HCT116 (cell line): ENCODE results near the gene PINK1. TPM values are rescaled to one million over a fixed set of nuclear protein-coding genes. Genes with fewer than 3 reads are reported as not detected.

Experiments used
- ATAC-seq: fragments of 200-7000 bp; cut with Tn5 transposase; 2 replicates; pipeline ENCODE4 v1.9.1; 2020; ENCODE audit warnings: mild to moderate bottlenecking, moderate library complexity
- BruUV-seq: library from RNA; stranded (reverse); fragments of 400-500 nt; replicated peaks from 2 replicates; lab custom pipeline; 2021; lab: Mats Ljungman, UMichigan
- CTCF ChIA-PET: fragments of 300-600 bp; sonication (Branson Sonifier 250); formaldehyde crosslinking; loops from one replicate; lab custom pipeline; 2021; ENCODE audit warnings: antibody characterized with exemption; lab: Charles Lee
- POLR2A ChIA-PET: fragments of 300-600, 350-600 bp; sonication (Branson Sonifier 250); formaldehyde crosslinking; loops from one replicate; lab custom pipeline; 2021; ENCODE audit warnings: antibody characterized with exemption; lab: Charles Lee
- RAD21 ChIA-PET, 2 experiments: fragments of 300-600 bp; sonication (Branson Sonifier 250); formaldehyde crosslinking; loops; one replicate each; lab custom pipeline; 2023; ENCODE audit warnings: low total read pairs in 2 of 2; ENCODE audit not compliant: uncharacterized antibody in 2 of 2, unreplicated experiment in 2 of 2, low non-redundant PET in 1 of 2; lab: Charles Lee
- DNase-seq: peaks from one replicate; pipeline ENCODE4 v3.0.0-alpha.2; 2010; ENCODE audit warnings: low read depth, low spot score
- H2AFZ ChIP-seq: fragments of 200-600 bp; shearing (Covaris generic), sonication (generic); 2 replicates; pipeline ENCODE4 v1.6.1; 2017; ENCODE audit warnings: low read depth, mixed run types, mixed read lengths, antibody characterized with exemption, low read length; ENCODE audit not compliant: poor library complexity, severe bottlenecking
- H3K27ac ChIP-seq: 2 replicates; pipeline ENCODE4 v1.5.1; 2012; ENCODE audit warnings: low read depth, low read length
- H3K27me3 ChIP-seq: fragments of 200-600 bp; sonication (generic); 2 replicates; pipeline ENCODE4 v1.6.1; 2016; ENCODE audit warnings: mixed run types, low read length, mixed read lengths; ENCODE audit not compliant: insufficient read depth
- H3K36me3 ChIP-seq, 2 experiments: fragments of 200-500 bp in 1 of 2; fragments of 200-600 bp in 1 of 2; sonication (Bioruptor generic) in 1 of 2; sonication (generic) in 1 of 2; 2 replicates each; pipeline versions ENCODE4 v1.5.1 to v1.6.1; 2014 to 2016; ENCODE audit warnings: low read length in 2 of 2, inconsistent platforms in 1 of 2, mixed read lengths in 1 of 2, mixed run types in 1 of 2; ENCODE audit not compliant: insufficient read depth in 2 of 2, control insufficient read depth in 1 of 2
- H3K4me1 ChIP-seq, 2 experiments: fragments of 200-600 bp in 1 of 2; sonication (generic) in 1 of 2; 2 replicates each; pipeline versions ENCODE4 v1.5.1 to v1.6.1; 2012 to 2017; ENCODE audit warnings: low read length in 2 of 2, inconsistent platforms in 1 of 2, mild to moderate bottlenecking in 1 of 2, mixed read lengths in 1 of 2, mixed run types in 1 of 2, moderate library complexity in 1 of 2; ENCODE audit not compliant: insufficient read depth in 2 of 2, control insufficient read depth in 1 of 2
- H3K4me2 ChIP-seq: fragments of 200-600 bp; sonication (generic); 2 replicates; pipeline ENCODE4 v1.6.1; 2017; ENCODE audit warnings: mixed run types, low read length, mixed read lengths
- H3K4me3 ChIP-seq, 2 experiments: fragments of 200-600 bp in 1 of 2; sonication (generic) in 1 of 2; replicated peaks in 1 of 2; 2 replicates each; pipeline ENCODE4 v1.5.1; 2011 to 2016; ENCODE audit warnings: low read length in 2 of 2, control low read depth in 1 of 2, low read depth in 1 of 2, mild to moderate bottlenecking in 1 of 2, mixed read lengths in 1 of 2, mixed run types in 1 of 2
- H3K79me2 ChIP-seq: fragments of 200-600 bp; sonication (generic); 2 replicates; pipeline ENCODE4 v1.6.1; 2017; ENCODE audit warnings: mild to moderate bottlenecking, mixed run types, low read length, moderate library complexity, mixed read lengths; ENCODE audit not compliant: insufficient read depth
- H3K9ac ChIP-seq: fragments of 200-600 bp; sonication (generic); 2 replicates; pipeline ENCODE4 v1.6.1; 2016; ENCODE audit warnings: low read length, mixed read lengths
- H3K9me2 ChIP-seq: fragments of 200-600 bp; sonication (generic), shearing (Covaris generic); 2 replicates; pipeline ENCODE4 v1.6.1; 2017; ENCODE audit warnings: mixed run types, mild to moderate bottlenecking, moderate library complexity; ENCODE audit not compliant: insufficient read depth
- H3K9me3 ChIP-seq, 2 experiments: fragments of 200-500 bp in 1 of 2; fragments of 200-600 bp in 1 of 2; sonication (Bioruptor generic) in 1 of 2; sonication (generic) in 1 of 2; 2 replicates each; pipeline ENCODE4 v1.6.1; 2014 to 2017; ENCODE audit warnings: low read length in 2 of 2, mixed read lengths in 2 of 2, inconsistent platforms in 1 of 2, low read depth in 1 of 2, mild to moderate bottlenecking in 1 of 2, mixed run types in 1 of 2, moderate library complexity in 1 of 2; ENCODE audit not compliant: control insufficient read depth in 1 of 2, insufficient read depth in 1 of 2
- H4K20me1 ChIP-seq: fragments of 200-600 bp; sonication (generic), shearing (Covaris generic); 2 replicates; pipeline ENCODE4 v1.6.1; 2017; ENCODE audit warnings: mixed run types, mild to moderate bottlenecking, moderate library complexity; ENCODE audit not compliant: insufficient read depth
- CBX3 ChIP-seq: IDR thresholded peaks from 2 replicates; pipeline ENCODE4 v1.6.1; 2012; ENCODE audit warnings: low read depth
- CEBPB ChIP-seq: IDR thresholded peaks from 2 replicates; pipeline ENCODE4 v1.6.1; 2012; ENCODE audit warnings: low read depth
- ELF1 ChIP-seq: IDR thresholded peaks from 2 replicates; pipeline ENCODE4 v1.6.1; 2012; ENCODE audit warnings: low read depth, borderline replicate concordance
- EZH2 ChIP-seq: fragments of 200-600 bp; sonication (generic); IDR thresholded peaks from 2 replicates; pipeline ENCODE4 v1.6.1; 2017; ENCODE audit warnings: antibody characterized with exemption, mixed run types
- POLR2A ChIP-seq: IDR thresholded peaks from 2 replicates; pipeline ENCODE4 v1.7.0; 2011; ENCODE audit warnings: borderline replicate concordance; ENCODE audit not compliant: insufficient read depth, insufficient read length; ENCODE audit errors: extremely low read depth
- POLR2AphosphoS5 ChIP-seq: IDR thresholded peaks from 2 replicates; pipeline ENCODE4 v1.6.1; 2011; ENCODE audit warnings: mild to moderate bottlenecking, low read depth, low read length, moderate library complexity
- RAD21 ChIP-seq: IDR thresholded peaks from 2 replicates; pipeline ENCODE4 v1.6.1; 2012; ENCODE audit warnings: low read depth, mild to moderate bottlenecking
- REST ChIP-seq: IDR thresholded peaks from 2 replicates; pipeline ENCODE4 v1.6.1; 2012; ENCODE audit warnings: low read depth
- SIN3A ChIP-seq: IDR thresholded peaks from 2 replicates; pipeline ENCODE4 v1.6.1; 2012; ENCODE audit warnings: low read depth
- SP1 ChIP-seq: IDR thresholded peaks from 2 replicates; pipeline ENCODE4 v1.6.1; 2012; ENCODE audit warnings: low read depth
- SRF ChIP-seq: IDR thresholded peaks from 2 replicates; pipeline ENCODE4 v1.6.1; 2012; ENCODE audit warnings: low read depth
- TCF7L2 ChIP-seq: IDR thresholded peaks from 2 replicates; pipeline ENCODE4 v1.7.0; 2011; ENCODE audit warnings: borderline replicate concordance, inconsistent platforms; ENCODE audit not compliant: insufficient read depth, insufficient read length; ENCODE audit errors: extremely low read depth
- YY1 ChIP-seq: IDR thresholded peaks from 2 replicates; pipeline ENCODE4 v1.6.1; 2011; ENCODE audit warnings: low read length, low read depth, moderate library complexity, mild to moderate bottlenecking; ENCODE audit not compliant: insufficient replicate concordance; ENCODE audit errors: extremely low read depth
- ZFX ChIP-seq: fragments of 450-650 bp; IDR thresholded peaks from 2 replicates; pipeline ENCODE4 v1.6.1; 2017
- ZNF274 ChIP-seq: fragments of 200-500 bp; sonication (Bioruptor generic); IDR thresholded peaks from 2 replicates; pipeline ENCODE4 v1.6.1; 2014; ENCODE audit warnings: mild to moderate bottlenecking, low read depth, low read length, inconsistent platforms
- intact Hi-C: fragments of 100-400 bp; cut with micrococcal nuclease; formaldehyde crosslinking; loops from 2 replicates; pipeline ENCODE4 v1.10.0; 2022
- total RNA-seq: library from RNA; stranded (reverse); gene quantifications from one replicate; pipeline ENCODE4 v1.2.1, GENCODE V29; 2021; ENCODE audit not compliant: unreplicated experiment
- TF ChIP-seq, protein P1 (sequence below): IDR thresholded peaks from 2 replicates; pipeline ENCODE4 v1.6.1; 2012
- TF ChIP-seq, protein P2 (sequence below): IDR thresholded peaks from 2 replicates; pipeline ENCODE4 v1.6.1; 2011; ENCODE audit warnings: mild to moderate bottlenecking, low read length, moderate library complexity; ENCODE audit not compliant: insufficient replicate concordance; ENCODE audit errors: extremely low read depth

The PINK1 gene
- total RNA-seq, 1 experiment from 2014 or later: 29.4 TPM

DNA sequence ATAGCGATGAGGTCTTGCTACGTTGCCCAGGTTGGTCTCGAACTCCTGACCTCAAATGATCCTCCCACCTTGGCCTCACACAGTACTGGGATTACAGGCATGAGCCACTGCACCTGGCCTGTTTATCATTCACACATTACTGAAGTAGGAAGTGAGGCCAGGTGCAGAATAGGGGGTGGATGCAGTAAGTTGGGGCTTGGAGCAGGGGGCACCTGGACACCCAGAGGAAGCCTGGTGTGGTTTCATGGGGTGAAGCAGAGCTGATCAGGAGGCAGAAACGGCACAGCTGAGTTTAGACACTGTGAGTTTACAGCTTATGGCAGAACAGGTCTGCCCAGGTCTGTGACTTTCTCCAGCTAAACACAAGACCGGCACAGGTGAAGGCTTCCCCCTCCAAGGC is 39.5 kb upstream of the PINK1 start:
- Histone ChIP-seq H3K9ac (no peak overlapping the region), H3K4me3 (no peak overlapping the region), H3K9me2 (no peaks in the 10 kb centered on the region), H3K4me1 (peaks cover 11 to 20% of the 10 kb centered on the region in 2 experiments), H3K27ac (no peak overlapping the region), H4K20me1 (no peaks in the 10 kb centered on the region), H3K9me3 (no peaks in the 10 kb centered on the region), H3K27me3 (no peaks in the 10 kb centered on the region), H3K36me3 (no peaks in the 10 kb centered on the region), H2AFZ (no peak overlapping the region), H3K79me2 (no peaks in the 10 kb centered on the region), H3K4me2 (no peak overlapping the region)
- CTCF ChIA-PET: no interaction called here
- RAD21 ChIA-PET: interaction anchor here in 1 of 2 experiments (1.2 kb wide), 1 partner anchor 40 kb away, joined by 4 read pairs; no protein-coding TSS in a partner anchor
- ATAC-seq (no peak), DNase-seq (no peak)
- intact Hi-C loops: no loop called here
- BruUV-seq: no TSS peak
- TF ChIP-seq CEBPB (no peak), ZFX (no peak), ZNF274 (no peak), YY1 (no peak), ELF1 (no peak), SP1 (no peak), POLR2A (no peak), RAD21 (no peak), CBX3 (no peak), TCF7L2 (no peak), SIN3A (no peak), POLR2AphosphoS5 (no peak), EZH2 (no peak), SRF (no peak), REST (no peak)
- TF ChIP-seq, protein P1, sequence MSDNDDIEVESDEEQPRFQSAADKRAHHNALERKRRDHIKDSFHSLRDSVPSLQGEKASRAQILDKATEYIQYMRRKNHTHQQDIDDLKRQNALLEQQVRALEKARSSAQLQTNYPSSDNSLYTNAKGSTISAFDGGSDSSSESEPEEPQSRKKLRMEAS: no peak
- TF ChIP-seq, protein P2, sequence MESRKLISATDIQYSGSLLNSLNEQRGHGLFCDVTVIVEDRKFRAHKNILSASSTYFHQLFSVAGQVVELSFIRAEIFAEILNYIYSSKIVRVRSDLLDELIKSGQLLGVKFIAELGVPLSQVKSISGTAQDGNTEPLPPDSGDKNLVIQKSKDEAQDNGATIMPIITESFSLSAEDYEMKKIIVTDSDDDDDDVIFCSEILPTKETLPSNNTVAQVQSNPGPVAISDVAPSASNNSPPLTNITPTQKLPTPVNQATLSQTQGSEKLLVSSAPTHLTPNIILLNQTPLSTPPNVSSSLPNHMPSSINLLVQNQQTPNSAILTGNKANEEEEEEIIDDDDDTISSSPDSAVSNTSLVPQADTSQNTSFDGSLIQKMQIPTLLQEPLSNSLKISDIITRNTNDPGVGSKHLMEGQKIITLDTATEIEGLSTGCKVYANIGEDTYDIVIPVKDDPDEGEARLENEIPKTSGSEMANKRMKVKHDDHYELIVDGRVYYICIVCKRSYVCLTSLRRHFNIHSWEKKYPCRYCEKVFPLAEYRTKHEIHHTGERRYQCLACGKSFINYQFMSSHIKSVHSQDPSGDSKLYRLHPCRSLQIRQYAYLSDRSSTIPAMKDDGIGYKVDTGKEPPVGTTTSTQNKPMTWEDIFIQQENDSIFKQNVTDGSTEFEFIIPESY: no peak
- POLR2A ChIA-PET: no interaction called here
